GM10266 (cell line): ENCODE results near the gene AKAP13.

Source experiments
- DNase-seq: peaks from one replicate; pipeline ENCODE4 v3.0.0; 2012; ENCODE audit errors: extremely low spot score
- TF ChIP-seq, protein P1 (sequence below): IDR thresholded peaks from 2 replicates; pipeline ENCODE4 v1.5.1; 2012; ENCODE audit warnings: mild to moderate bottlenecking, low read depth; ENCODE audit not compliant: control insufficient read depth, insufficient read depth; ENCODE audit errors: missing control alignments

Gene AKAP13

DNA sequence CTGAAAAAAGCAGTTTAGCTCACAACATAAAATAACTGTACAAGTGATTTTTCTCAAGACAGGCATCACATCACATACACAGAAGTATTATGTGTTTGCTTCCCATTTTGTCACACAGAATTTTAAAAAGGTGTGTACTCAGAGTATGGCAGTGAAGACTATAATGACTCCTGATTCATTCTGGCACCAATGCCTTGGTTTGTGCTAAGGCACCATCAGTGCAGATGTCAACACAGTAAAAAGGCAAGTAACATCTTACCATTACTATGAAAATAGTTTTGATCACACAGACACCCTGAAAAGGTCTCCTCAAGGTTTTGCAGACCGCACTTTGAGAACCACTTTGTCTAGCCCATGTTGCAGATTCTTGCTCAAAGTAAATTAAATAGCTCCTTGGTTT lies 222.8 kb downstream of the AKAP13 start:
- TF ChIP-seq, protein P1, sequence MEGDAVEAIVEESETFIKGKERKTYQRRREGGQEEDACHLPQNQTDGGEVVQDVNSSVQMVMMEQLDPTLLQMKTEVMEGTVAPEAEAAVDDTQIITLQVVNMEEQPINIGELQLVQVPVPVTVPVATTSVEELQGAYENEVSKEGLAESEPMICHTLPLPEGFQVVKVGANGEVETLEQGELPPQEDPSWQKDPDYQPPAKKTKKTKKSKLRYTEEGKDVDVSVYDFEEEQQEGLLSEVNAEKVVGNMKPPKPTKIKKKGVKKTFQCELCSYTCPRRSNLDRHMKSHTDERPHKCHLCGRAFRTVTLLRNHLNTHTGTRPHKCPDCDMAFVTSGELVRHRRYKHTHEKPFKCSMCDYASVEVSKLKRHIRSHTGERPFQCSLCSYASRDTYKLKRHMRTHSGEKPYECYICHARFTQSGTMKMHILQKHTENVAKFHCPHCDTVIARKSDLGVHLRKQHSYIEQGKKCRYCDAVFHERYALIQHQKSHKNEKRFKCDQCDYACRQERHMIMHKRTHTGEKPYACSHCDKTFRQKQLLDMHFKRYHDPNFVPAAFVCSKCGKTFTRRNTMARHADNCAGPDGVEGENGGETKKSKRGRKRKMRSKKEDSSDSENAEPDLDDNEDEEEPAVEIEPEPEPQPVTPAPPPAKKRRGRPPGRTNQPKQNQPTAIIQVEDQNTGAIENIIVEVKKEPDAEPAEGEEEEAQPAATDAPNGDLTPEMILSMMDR: no peak
- DNase-seq: no peak

DNA sequence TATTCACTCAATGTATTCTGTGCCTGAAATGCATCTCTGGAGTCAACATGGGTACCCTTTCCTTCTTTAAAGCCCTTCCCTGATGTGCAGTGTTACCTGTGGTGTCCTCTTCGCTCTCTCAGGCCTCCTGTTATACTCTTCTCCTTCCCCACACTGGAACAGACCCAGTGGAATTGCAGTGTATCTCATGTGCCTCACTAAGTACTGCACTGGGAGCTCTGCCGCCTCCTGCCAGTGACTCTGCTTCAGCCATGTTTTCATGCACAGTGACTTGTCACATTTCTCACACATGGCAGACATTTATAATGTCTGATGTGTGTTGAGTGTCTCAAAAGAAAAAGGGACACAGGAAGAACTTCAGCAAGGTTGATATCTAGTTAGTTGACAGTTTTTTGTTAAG lies 223.3 kb downstream of the AKAP13 start:
- DNase-seq: no peak
- TF ChIP-seq, protein P1: no peak

DNA sequence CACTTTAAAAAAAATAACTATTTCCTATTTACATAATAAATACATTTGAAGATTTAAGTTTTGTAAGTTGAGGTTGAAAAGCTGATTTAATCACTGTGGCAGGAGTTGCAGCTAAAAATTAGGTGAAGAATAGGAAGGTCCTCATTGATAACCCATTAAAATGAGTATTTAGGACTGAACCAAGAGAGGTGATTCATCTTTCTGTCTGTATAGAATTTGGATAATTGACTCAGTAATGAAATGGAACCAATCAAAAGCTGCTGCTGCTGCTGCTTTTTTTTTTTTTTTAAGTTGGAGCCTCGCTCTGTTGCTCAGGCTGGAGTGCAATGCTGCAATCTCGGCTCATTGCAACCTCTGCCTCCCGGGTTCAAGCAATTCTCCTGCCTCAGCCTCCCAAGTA lies 223.8 kb downstream of the AKAP13 start:
- TF ChIP-seq, protein P1: no peak
- DNase-seq: no peak

DNA sequence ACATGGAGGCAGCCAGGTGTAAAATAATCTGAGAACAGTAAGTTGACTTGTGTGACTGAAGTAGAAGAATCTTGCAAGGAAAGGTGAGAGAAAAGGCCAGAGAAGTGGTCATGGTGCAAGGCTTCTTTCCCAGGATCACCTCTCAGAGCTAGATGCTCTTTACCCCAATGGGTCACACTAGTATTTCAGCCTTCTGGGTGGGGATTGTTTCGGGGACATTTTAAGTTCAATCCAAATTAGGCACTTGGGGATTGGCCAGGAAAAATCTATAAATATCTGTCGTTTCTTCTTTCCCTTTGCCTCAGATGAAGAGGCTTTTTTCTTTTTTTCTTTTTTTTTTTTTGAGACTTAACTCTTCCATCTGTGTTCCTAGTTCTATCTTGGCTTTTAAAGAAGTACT lies 226.3 kb downstream of the AKAP13 start:
- DNase-seq: no peak
- TF ChIP-seq, protein P1: no peak

DNA sequence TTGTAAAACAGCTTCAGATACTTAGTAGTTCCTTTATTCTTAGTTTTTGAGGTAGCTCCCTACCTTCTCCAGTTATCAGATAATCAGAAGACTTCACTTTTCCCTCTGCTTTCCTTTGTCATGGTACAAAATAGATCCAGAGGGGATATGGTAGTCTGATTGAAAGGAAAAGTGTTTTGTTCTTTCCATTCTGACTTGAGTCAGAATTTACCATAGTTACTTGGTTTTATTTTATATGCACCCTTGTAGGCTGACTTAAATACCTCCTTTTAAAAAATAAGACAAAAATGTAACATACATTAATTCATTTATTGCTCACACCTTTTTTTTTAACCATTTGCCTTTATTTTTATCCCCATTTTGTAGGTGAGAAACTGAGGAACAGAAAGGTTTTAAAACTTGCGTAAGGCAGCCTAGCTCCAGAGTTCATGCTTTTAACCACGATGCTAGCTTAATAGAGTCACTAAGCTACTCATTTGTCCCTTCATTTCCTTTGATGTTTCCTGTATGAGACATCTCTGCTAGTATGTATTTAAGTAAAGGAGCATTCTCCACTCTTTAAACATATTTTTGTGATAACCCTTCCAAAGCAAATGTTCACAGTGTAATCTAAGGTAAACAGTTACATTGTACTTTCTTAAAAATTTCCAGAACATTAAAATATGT lies 226.9 kb downstream of the AKAP13 start:
- TF ChIP-seq, protein P1: no peak
- DNase-seq: no peak

DNA sequence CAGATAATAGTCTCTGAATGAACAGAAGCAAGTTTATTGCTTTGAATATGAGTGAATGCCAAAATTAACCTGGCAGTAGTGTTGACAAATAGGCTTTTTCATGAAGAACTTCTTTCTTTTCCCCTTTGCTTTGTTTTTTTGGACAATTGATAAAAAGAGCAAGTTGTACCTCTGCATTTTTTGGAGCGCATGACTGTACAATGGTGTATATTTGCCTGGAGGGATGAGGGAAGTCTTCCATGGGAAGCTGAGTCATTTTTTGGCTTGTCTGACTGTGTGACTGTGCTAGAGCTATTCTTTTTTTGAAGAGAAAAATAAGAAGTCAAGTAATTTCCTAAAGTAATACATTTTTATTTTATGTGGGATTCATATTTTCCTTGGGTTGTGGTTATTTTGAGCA lies 227.4 kb downstream of the AKAP13 start:
- no peak for DNase-seq
- TF ChIP-seq, protein P1: no peak

DNA sequence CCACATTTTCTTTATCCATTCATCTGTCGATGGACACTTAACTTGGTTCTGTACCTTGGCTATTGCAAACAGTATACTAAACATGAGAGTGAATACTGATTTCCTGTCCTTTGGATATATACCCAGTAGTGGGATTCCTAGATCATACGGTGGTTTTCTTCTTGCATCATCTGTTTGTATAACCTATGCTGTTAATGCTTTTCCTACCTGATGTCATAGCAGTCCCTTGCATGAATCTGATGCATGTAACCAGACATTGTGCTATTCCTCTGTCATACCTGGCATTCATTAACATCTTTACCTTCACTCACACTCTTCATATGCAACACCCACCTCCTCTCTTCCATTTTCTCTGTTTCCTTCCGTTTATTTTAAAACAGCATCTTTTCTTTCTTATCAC lies 229.1 kb downstream of the AKAP13 start:
- no peak for DNase-seq
- TF ChIP-seq, protein P1: no peak
